ENCODE measurements around the gene DAP.
"Not testable (repeated sequence)": the region's sequence is repeated elsewhere in the genome, so short reads cannot be mapped to it uniquely, and the experiment has no call there.

DNA sequence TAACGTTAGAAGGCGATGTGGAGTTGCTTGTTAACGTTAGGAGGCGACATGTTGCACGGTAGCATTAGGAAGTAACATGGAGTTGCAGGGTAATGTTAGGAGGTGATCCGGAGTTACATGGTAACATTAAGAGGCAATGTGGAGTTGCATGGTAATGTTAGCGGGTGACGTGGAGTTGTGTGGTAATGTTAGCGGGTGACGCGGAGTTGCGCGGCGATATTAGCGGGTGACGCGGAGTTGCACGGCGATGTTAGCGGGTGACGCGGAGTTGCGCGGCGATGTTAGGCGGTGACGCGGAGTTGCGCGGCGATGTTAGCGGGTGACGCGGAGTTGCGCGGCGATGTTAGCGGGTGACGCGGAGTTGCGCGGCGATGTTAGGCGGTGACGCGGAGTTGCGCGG, 122.3 kb downstream of the DAP start:
- TF ChIP-seq, protein P1, sequence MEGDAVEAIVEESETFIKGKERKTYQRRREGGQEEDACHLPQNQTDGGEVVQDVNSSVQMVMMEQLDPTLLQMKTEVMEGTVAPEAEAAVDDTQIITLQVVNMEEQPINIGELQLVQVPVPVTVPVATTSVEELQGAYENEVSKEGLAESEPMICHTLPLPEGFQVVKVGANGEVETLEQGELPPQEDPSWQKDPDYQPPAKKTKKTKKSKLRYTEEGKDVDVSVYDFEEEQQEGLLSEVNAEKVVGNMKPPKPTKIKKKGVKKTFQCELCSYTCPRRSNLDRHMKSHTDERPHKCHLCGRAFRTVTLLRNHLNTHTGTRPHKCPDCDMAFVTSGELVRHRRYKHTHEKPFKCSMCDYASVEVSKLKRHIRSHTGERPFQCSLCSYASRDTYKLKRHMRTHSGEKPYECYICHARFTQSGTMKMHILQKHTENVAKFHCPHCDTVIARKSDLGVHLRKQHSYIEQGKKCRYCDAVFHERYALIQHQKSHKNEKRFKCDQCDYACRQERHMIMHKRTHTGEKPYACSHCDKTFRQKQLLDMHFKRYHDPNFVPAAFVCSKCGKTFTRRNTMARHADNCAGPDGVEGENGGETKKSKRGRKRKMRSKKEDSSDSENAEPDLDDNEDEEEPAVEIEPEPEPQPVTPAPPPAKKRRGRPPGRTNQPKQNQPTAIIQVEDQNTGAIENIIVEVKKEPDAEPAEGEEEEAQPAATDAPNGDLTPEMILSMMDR (conservative IDR thresholded peaks at IDR 0.05): not testable (repeated sequence)
- TF ChIP-seq EZH2 (IDR thresholded peaks at IDR 0.05; ENCODE audit: low read depth): not testable (repeated sequence)

Measured in PC-9 (cell line).